ENCODE data around the gene OS9.
A peak's percentile ranks its signal among the peaks of the same experiment; 100 is the strongest.
"Not testable (repeated sequence)": the region's sequence is repeated elsewhere in the genome, so short reads cannot be mapped to it uniquely, and the experiment has no call there.

Gene OS9

GRCh38 chr12:57694459-57695019, 607 bp downstream of the OS9 start:
- peak; percentile 34 for DNase-seq

- DNase-seq: no peak
Measured at GRCh38 chr12:57695770-57696432, 2.0 kb downstream of the OS9 start.

GRCh38 chr12:57697076-57697475, 3.1 kb downstream of the OS9 start:
- DNase-seq: no peak

DNA sequence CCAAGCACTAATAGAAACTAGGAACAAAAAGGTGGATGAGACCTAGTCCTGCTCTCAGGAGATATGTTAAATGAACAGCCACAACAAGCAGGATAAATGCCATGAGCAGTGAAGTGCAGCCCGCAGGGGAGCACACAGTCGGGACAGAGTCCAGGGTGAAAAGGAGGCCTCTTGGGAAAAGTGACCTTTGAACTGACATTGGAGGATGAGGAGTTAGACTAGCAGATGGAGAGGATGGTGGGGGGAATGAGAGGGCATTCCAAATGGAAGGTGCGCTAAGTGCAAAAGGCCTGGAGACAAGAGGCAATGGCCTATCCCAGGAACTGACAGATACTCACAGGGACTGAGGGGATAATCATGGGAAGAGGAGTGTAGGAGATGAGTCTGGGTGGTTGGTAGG, 4.5 kb downstream of the OS9 start:
- no peak for DNase-seq

- DNase-seq: no peak
Measured at GRCh38 chr12:57700317-57700716, 6.4 kb downstream of the OS9 start.

DNA sequence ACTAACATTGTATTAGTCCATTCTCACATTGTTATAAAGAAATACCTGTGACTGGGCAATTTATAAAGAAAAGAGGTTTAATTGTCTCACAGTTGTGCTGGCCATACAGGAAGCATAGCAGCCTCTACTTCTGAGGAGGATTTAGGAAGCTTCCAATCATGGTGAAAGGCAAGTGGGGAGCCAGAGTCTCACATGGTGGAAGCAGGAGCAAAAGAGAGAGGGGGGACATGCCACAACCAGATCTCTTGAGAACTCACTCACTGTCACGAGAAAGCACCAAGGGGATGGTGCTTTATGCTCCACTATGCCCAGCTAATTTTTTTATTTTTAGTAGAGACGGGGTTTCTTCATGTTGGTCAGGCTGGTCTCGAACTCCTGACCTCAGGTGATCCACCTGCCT, 13.3 kb downstream of the OS9 start:
- no peak for DNase-seq

DNA sequence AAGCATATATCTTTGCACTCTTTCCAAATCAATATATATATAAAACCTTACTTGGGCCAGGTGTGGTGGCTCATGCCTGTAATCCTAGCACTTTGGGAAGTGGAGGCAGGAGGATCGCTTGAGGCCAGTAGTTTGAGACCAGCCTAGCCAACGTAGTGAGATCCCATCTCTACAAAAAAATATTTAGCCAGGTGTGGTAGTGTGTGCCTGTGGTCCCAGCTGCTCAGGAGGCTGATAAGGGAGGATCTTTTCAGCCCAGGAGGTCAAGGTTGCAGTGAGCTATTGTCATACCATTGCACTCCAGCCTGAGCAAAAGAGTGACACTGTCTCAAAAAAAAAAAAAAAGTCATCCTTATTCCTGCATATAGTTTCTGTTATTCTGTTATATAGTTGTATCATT, 14.4 kb downstream of the OS9 start:
- DNase-seq: no peak

GRCh38 chr12:57712701-57713100, 18.8 kb downstream of the OS9 start:
- DNase-seq: no peak

GRCh38 chr12:57713209-57713608, 19.3 kb downstream of the OS9 start:
- DNase-seq: no peak

DNA sequence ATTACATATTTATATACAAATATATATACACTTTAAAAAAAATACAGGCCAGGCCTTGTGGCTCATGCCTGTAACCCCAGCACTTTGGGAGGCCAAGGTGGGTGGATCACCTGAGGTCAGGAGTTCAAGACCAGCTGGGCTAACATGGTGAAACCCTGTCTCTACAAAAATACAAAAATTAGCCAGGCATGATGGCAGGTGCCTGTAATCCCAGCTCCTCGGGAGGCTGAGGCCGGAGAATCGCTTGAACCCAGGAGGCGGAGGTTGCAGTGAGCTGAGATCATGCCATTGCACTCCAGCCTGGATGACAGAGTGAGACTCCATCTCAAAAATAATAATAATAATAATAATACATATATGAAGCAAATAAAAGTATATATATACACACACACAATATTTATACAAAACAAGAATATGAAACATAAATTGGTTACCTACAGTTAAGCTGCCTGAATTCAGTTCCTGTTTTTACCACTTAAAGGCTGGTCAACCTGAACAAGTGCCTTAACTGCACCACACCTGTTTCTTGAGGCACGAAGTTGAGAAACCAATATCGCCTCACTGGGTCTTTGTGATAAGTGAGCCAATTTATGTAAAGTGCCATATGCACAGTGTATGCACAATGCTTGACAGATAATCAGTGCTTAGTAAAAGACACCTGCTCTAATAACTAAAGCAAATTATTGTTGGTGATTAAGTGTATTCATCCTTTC, 21.3 kb downstream of the OS9 start:
- DNase-seq: not testable (repeated sequence)

- no peak for DNase-seq
Measured at GRCh38 chr12:57715786-57716185, 21.9 kb downstream of the OS9 start.

DNA sequence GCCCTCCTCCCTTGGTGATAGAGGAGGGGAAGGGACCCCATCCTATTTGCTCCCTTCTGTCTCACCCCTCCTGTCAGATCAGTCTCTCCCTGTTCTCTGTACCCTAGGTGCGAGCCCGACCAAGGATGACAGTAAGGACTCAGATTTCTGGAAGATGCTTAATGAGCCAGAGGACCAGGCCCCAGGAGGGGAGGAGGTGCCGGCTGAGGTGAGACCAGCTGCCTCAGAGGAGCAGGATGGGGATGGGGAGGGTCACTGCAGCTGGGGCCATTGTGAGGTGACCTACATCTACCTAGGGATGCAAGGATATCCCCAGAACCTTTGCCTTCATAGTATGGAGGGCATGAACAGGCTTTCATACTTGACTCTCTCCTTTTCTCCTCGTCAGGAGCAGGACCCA, 22.4 kb downstream of the OS9 start:
- DNase-seq: no peak

DNA sequence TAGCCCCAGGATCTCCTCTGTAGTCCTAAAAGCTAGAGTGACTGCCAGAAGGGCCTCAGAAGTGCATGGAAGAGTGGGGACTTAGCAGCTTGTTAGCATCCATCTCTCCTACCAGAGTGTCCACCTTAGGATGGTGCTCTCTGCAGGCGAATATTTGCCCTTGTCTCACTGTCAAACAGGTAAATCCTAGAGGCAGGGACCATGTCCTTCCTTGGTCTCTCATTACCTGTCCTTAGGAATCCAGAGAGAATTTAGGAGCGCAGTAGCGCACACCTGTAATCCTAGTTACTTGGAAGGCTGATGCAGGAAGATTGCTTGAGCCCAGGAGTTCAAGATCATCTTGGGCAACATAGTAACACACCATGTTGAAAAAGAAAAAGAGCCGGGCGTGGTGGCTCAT, 23.2 kb downstream of the OS9 start:
- DNase-seq: no peak

DNA sequence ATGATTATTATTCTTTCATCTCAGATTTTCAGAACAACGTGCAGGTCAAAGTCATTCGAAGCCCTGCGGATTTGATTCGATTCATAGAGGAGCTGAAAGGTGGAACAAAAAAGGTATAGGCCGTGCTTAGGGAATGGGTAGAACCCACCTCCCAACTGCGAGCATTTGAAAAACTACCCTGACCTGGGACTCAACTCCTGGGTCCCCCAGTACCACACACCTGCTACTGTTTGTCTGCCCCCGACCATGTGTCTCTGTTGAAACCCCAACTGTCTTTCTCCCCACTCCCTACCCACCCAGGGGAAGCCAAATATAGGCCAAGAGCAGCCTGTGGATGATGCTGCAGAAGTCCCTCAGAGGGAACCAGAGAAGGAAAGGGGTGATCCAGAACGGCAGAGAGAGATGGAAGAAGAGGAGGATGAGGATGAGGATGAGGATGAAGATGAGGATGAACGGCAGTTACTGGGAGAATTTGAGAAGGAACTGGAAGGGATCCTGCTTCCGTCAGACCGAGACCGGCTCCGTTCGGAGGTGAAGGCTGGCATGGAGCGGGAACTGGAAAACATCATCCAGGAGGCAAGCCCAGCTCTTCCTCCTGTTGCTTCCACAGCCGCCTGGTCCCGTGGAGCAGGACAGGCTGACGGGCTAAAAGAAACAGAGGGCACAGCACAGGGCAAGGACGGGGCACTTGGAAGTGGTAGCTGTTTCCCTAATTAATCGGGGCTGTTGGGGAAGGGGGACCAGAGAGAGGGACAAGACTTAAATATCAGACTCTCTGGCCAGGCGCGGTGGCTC, 24.1 kb downstream of the OS9 start:
- no peak for DNase-seq

- no peak for DNase-seq
Measured at GRCh38 chr12:57718641-57719528, 25.0 kb downstream of the OS9 start.

GRCh38 chr12:57719777-57720605, 26.1 kb downstream of the OS9 start:
- no peak for DNase-seq

DNA sequence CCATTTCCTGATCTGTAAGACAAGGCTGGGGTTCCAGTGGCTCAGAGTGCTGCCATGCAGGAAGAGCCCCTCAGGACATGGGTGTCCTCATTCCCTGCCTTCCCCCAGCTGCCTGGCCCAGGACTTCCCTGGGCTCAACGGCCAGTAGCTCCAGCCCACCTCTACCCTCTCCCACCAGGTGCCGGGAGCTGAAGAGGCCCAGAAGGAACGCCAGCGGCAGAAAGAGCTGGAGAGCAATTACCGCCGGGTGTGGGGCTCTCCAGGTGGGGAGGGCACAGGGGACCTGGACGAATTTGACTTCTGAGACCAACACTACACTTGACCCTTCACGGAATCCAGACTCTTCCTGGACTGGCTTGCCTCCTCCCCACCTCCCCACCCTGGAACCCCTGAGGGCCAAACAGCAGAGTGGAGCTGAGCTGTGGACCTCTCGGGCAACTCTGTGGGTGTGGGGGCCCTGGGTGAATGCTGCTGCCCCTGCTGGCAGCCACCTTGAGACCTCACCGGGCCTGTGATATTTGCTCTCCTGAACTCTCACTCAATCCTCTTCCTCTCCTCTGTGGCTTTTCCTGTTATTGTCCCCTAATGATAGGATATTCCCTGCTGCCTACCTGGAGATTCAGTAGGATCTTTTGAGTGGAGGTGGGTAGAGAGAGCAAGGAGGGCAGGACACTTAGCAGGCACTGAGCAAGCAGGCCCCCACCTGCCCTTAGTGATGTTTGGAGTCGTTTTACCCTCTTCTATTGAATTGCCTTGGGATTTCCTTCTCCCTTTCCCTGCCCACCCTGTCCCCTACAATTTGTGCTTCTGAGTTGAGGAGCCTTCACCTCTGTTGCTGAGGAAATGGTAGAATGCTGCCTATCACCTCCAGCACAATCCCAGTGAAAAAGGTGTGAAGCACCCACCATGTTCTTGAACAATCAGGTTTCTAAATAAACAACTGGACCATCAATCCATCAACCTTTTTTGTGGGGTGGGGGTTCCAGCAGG, 27.0 kb downstream of the OS9 start:
- DNase-seq: no peak

DNA sequence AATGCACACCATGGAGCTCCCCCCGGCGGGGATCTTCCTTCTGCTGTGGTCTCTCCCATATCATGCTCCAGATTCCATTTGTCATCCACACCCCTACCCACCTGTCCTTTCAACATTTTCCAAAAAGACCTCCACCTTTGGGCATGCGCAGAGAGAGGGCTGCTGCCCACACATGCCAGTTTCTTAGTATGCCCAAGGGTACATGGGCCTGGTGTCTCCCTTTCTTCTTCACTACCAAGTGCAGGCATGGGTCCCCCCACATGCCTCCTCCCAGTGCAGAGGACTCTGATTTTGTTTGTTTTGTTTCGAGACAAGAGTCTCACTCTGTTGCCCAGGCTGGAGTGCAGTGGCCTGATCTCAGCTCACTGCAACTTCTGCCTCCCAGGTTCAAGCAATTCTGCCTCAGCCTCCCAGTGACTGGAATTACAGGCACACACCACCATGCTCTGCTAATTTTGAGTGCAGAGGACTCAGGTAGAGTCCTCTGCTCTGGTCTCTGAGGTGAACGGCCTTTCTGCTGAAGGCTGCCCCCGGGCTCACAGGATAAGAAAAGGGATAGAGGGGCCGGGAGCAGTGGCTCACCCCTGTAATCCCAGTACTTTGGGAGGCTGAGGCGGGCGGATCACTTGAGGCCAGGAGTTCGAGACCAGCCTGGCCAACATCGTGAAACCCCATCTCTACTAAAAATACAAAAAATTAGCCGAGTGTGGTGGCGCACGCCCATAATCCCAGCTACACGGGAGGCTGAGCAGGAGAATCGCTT, 28.1 kb downstream of the OS9 start:
- not testable (repeated sequence) for DNase-seq

All from CD4-positive, alpha-beta T cell treated with Interleukin-17A for 4 hours (primary cell).